Kidney epithelial cell (primary cell): ENCODE data around the gene TGM3. TPM values are rescaled to one million over a fixed set of nuclear protein-coding genes. Genes with fewer than 3 reads are reported as not detected.

Source experiments
- DNase-seq: peaks from one replicate; pipeline ENCODE4 v3.0.0-alpha.2; 2010; ENCODE audit warnings: low read depth
- H3K27me3 ChIP-seq: 2 replicates; pipeline ENCODE4 v1.6.0; 2011; ENCODE audit warnings: low read length; ENCODE audit not compliant: control insufficient read depth, insufficient read depth
- H3K36me3 ChIP-seq: 2 replicates; pipeline ENCODE4 v1.5.1; 2011; ENCODE audit warnings: low read length; ENCODE audit not compliant: control insufficient read depth, insufficient read depth
- H3K4me3 ChIP-seq: 2 replicates; pipeline ENCODE4 v1.5.1; 2011; ENCODE audit warnings: low read depth, mild to moderate bottlenecking, control low read depth, low read length
- CTCF ChIP-seq: IDR thresholded peaks from 2 replicates; pipeline ENCODE4 v1.5.1; 2011; ENCODE audit warnings: mild to moderate bottlenecking, moderate library complexity, low read length, control low read depth, inconsistent platforms; ENCODE audit not compliant: insufficient read depth, poor library complexity, severe bottlenecking
- total RNA-seq: library from RNA; depleted of rRNA; stranded (reverse); fragments of >200 nt; gene quantifications from 2 replicates; pipeline ENCODE4 v1.2.3, GENCODE V29; 2015

Gene TGM3
- total RNA-seq, 1 donor from 2014 or later = not detected

DNA sequence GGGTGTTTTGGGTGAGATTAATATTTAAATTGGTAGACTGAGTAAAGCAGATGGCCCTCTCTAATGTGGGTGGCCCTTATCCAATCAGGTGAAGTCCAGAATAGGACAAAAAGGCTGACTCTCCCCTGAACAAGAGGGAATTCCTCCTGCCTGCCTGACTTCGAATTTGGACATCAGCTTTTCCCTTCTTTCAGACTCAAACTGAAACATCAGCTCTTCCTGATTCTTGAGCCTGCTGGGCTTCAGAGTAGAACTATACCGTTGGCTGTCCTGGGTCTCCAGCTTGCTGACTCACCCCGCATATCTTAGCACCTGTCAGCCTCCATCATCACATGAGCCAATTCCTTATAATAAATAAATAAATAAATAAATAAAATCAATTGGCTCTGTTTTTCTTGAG lies 69.9 kb downstream of the TGM3 start:
- no peak for DNase-seq
- H3K36me3 ChIP-seq = no peaks in the 10 kb centered on the region
- H3K4me3 ChIP-seq = no peak overlapping the region
- H3K27me3 ChIP-seq = no peaks in the 10 kb centered on the region
- TF ChIP-seq CTCF = no peak

GRCh38 chr20:2368621-2369020 lies 72.8 kb downstream of the TGM3 start:
- no peaks in the 10 kb centered on the region for H3K36me3 ChIP-seq
- TF ChIP-seq CTCF = no peak
- H3K27me3 ChIP-seq = no peaks in the 10 kb centered on the region

DNA sequence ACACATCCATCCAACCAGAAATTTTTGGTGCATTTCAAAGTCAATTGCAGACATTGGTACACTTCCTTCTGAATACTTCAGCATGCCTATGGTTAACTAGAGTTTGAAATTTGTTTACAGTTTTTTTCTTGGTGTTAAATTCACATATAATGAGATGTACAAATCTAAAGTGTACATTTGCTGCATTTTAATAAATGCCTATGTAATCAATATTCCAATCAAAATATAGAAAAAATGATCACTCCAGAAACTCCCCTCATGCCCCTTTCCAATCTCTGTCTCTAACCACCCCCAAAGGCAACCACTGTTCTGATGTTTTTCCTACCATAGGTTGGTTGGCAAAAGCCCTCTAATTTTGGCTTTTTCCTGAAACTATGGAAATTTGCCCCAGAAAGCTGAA lies 77.3 kb downstream of the TGM3 start:
- Histone ChIP-seq H3K27me3 (no peaks in the 10 kb centered on the region), H3K4me3 (no peak overlapping the region), H3K36me3 (no peaks in the 10 kb centered on the region)
- DNase-seq = no peak
- TF ChIP-seq CTCF = no peak

More at GRCh38 chr20:2368621-2369020, 72.8 kb downstream of the TGM3 start:
- no peak overlapping the region for H3K4me3 ChIP-seq
- no peak for DNase-seq

GRCh38 chr20:2374346-2375125 lies 78.7 kb downstream of the TGM3 start:
- Histone ChIP-seq H3K4me3 (no peak overlapping the region), H3K36me3 (no peaks in the 10 kb centered on the region), H3K27me3 (no peaks in the 10 kb centered on the region)
- no peak for DNase-seq
- TF ChIP-seq CTCF = no peak

DNA sequence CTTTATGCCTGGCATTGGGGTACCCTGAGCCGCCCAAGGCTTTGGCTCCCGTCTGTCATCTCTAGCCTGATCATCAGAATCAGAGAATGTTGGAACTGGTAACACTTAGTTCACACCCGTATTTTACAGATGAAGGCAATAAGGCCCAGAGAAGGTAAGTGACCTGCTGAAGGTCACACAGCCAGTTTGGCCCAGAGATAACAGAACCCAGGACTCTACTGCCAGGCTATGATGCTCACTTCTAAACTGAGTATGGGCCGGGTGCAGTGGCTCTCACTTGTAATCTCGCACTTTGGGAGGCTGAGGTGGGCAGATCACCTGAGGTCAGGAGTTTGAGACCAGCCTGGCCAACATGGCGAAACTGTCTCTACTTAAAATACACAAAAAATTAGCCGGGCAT lies 83.1 kb downstream of the TGM3 start:
- H3K4me3 ChIP-seq = no peak overlapping the region
- TF ChIP-seq CTCF = no peak
- no peak for DNase-seq
- no peaks in the 10 kb centered on the region for H3K27me3 ChIP-seq
- H3K36me3 ChIP-seq = no peaks in the 10 kb centered on the region

- H3K4me3 ChIP-seq = no peak overlapping the region
- no peak for DNase-seq
- H3K27me3 ChIP-seq = no peaks in the 10 kb centered on the region
- TF ChIP-seq CTCF = no peak
- H3K36me3 ChIP-seq = no peaks in the 10 kb centered on the region
Measured at GRCh38 chr20:2379511-2380229, 83.9 kb downstream of the TGM3 start.
